Posterior cingulate gyrus (tissue), 11 donors: ENCODE measurements around the gene SLFN12.
"Not testable (repeated sequence)": the region's sequence is repeated elsewhere in the genome, so short reads cannot be mapped to it uniquely, and the experiment has no call there.

ENCODE experiments used
- DNase-seq, 10 donors: peaks; one replicate each; pipeline versions ENCODE4 v3.0.0 to v3.0.0-alpha.2; 2020 to 2021; ENCODE audit warnings: mixed read lengths in 3 of 10
- intact Hi-C: fragments of 100-400 bp; cut with DNase I; formaldehyde crosslinking; loops from one replicate; pipeline ENCODE4 v1.15.1; 2023

Gene SLFN12

DNA sequence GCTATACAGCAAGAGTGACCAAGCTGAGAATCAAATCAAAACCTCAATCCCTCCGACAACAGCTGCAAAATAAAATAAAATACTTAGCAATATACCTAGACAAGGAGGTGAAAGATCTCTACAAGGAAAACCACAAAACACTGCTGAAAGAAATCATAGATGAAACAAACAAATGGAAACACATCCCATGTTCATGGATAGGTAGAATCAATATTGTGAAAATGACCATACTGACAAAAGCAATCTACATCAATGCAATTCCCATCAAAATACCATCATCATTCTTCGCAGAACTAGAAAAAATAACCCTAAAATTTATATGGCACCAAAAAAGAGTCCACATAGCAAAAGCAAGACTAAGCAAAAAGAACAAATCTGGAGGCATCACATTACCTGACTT lies 17.6 kb downstream of the SLFN12 start:
- intact Hi-C loops = not testable (repeated sequence)

DNA sequence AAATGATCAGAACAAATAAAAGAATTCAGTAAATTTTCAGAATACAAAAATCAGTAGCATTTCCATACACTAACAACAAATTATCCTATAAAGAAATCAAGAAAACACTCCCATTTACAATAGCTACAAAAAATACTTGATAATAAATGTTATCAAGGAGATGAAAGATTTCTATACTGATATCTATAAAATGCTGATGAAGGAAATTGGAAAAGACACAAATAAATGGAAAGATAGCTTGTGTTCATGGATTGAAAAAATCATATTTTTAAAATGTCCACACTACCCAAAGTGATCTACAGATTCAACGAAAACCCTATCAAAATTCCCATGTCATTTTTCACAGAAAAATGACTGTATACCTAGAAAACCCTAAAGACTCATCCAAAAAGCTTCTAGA lies 18.1 kb downstream of the SLFN12 start:
- DNase-seq = no peak
- intact Hi-C loops = no loop called here

More for the DNA sequence above, 17.6 kb downstream of the SLFN12 start:
- not testable (repeated sequence) for DNase-seq

DNA sequence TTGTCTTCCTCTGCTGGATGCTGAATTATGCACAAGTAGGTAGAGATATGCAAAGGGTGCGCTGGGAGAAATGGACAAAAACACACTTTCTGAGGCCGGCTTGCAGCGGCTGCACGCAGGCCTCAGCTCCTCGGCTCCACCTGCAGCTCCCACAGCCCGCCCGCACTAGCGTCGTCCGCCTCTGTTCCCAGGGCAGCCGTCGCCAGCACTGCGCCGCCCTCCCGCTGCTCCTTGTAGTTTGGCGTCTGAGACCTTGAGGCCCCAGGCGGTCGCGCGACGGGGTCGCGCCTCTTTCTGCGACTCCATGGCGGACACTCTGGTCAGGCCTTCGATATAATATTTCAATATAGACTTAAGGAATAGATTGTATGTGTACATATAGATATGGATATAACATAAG lies 24.8 kb downstream of the SLFN12 start:
- DNase-seq = no peak
- intact Hi-C loops = no loop called here

DNA sequence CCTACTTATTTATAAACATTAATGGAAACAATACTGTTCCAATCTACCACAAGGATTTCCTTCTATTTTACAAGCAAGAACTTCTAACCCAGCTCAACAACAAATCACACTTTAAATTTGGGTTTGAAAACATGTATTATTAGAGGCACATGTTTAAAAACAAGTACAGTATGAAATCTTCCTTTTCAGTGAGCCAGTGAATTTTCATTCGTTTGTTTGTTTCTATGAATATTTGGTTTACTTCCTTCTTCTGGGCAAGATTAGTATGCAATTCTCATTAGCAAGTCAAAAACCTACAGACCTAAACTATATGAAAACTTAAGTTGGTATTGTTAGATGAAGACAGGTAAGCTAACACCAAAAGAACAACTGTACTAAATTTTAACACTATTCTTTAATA lies 25.7 kb downstream of the SLFN12 start:
- intact Hi-C loops = no loop called here
- DNase-seq = no peak

- intact Hi-C loops = no loop called here
Measured at GRCh38 chr17:35404360-35404759, 27.9 kb downstream of the SLFN12 start.

GRCh38 chr17:35393783-35394182 lies 38.5 kb downstream of the SLFN12 start:
- DNase-seq = peak in 1 of 10 donors; percentile 77
- intact Hi-C loops = not testable (repeated sequence)

More at GRCh38 chr17:35404360-35404759, 27.9 kb downstream of the SLFN12 start:
- DNase-seq = no peak

DNA sequence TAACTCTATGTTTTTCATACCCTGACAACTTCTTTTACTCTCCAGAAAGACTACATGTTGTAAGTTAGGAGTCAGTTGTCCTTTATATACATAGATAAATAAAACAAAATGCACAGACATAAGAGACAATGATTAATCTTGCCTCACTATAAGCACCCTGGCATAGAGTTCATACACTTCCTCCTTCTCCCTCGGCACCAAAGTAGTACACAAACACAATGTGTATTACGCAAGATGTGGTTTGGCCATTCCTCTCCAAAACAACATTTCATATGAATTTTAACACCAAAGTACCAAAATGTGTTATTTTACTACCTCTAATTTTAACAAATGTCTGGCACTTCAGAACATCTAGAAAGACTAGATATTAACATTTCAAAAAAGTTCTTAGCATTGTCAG lies 41.6 kb downstream of the SLFN12 start:
- intact Hi-C loops = no loop called here
- no peak for DNase-seq

DNA sequence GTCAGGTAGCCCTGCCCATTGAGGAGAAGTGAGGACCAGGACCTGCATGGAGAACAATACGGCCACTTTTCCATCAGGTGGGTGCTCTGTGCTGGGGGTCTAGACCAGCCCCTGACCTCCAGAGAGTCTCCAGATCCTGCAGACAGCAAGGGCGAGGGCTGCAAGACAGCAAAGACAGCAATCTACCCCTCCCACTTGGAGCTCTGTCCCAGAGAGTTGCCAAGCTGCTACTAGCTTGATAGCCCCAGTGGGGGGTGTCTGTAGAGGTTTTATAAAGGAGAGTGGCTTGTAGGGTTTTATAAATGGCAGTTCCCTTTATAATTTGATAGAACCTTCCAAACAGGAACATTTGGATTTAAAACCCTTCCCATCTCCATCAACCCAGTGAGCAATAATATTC lies 42.1 kb downstream of the SLFN12 start:
- DNase-seq = no peak
- intact Hi-C loops = no loop called here

- intact Hi-C loops = no loop called here
- DNase-seq = no peak
Measured at GRCh38 chr17:35387496-35387895, 44.8 kb downstream of the SLFN12 start.

- intact Hi-C loops = no loop called here
- DNase-seq = no peak
Measured at GRCh38 chr17:35377706-35378105, 54.6 kb downstream of the SLFN12 start.

GRCh38 chr17:35377068-35377467 lies 55.2 kb downstream of the SLFN12 start:
- DNase-seq = no peak
- intact Hi-C loops = no loop called here

GRCh38 chr17:35376245-35376644 lies 56.1 kb downstream of the SLFN12 start:
- DNase-seq = no peak
- intact Hi-C loops = no loop called here

GRCh38 chr17:35374766-35375344 lies 57.4 kb downstream of the SLFN12 start:
- intact Hi-C loops = no loop called here

GRCh38 chr17:35373984-35374765 lies 58.1 kb downstream of the SLFN12 start:
- DNase-seq = peak in 7 of 10 donors; percentile 2 to 85 (median 29)

More at GRCh38 chr17:35374766-35375344, 57.4 kb downstream of the SLFN12 start:
- no peak for DNase-seq

DNA sequence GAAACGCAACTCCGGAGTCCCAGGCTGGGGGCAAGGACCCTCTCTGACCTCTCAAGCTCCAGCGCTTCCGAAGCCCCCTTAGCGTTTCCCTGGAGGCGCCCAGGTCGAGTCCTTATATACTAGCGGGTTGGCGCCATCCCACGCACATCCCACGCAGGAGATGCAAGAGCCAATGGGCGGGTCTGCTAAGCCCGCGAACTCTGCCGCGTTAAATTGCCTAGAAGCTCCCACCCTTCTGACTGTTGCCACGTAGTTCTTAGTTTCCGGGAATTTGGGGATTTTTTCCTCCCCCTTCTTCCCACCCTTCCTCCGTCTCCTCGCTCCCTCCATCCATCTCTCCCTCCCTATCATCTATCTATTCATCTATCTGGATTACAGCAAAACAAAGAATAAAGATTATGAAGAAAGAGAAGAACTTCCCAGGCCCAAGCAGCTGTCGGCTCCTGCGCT lies 58.7 kb downstream of the SLFN12 start, which contains the start of gene SLFN11:
Gene SLFN11 (minus strand): TSS at position 88 of the 450 bp plus-strand sequence. CDS start 9,814 bp downstream, outside the sequence.
- DNase-seq = peak in 8 of 10 donors; percentile 28 to 89 (median 51)
- intact Hi-C loops = no loop called here

More at GRCh38 chr17:35373984-35374765, 58.1 kb downstream of the SLFN12 start:
- intact Hi-C loops = no loop called here

- intact Hi-C loops = no loop called here
- DNase-seq = peak in 1 of 10 donors; percentile 41
Measured at GRCh38 chr17:35372846-35373533, 59.3 kb downstream of the SLFN12 start.

DNA sequence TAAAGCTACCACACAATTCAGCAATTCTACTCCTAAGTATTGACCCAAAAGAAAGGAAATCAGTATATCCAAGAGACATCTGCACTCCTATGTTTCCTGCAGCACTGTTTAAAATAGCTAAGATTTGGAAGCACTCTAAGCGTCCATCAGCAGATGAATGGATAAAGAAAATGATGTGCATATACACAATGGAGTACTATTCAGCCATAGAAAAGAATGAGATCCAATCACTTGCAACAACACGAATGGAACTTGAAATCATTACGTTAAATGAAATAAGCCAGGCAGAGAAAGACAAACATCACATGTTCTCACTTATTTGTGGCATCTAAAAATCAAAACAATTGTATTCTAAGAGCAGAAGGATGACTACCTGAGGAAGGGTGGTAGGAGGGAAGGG lies 60.4 kb downstream of the SLFN12 start:
- no peak for DNase-seq
- intact Hi-C loops = no loop called here

DNA sequence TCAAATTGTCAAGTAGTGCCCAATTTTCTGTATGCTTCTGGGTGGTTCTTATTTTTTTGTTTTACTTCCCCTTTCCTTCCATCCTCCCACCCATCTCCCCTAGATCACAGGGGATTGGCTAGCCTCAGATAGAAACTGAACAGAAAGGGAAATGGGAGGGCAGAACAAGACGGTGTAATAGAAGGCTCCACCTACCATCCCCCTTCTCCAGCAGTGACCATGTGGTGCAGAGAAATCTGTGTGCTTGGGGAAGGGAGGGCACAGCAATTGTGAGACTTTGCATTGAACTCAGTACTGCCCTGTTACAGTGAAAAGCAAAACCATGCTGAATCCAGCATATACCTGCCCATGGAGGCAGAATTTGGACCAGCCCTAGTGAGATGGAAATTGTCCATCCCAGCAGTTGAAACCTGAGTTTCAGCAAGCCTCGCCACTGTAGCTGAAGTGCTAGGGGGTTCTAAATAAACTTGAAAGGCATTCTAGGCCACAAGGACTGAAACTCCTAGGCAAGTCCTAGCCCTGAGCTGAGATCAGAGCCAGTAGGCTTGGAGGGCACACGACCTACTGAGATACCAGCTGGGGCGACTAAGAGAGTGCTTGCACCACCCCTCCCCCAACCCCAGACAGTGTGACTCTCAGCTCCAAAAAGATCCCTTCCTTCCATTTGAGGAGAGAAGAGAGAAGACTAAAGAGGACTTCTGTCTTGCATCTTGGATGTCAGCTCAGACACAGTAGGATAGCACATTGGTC lies 64.0 kb downstream of the SLFN12 start:
- intact Hi-C loops = no loop called here
- DNase-seq = peak in 1 of 10 donors; percentile 37

- intact Hi-C loops = no loop called here
Measured at GRCh38 chr17:35361027-35361426, 71.3 kb downstream of the SLFN12 start.

More at GRCh38 chr17:35361027-35361426, 71.3 kb downstream of the SLFN12 start:
- DNase-seq = no peak
